NCI-H2196 (cell line): ENCODE data around the gene NAV3.

Experiments
- DNase-seq: peaks from one replicate; lab custom pipeline; 2025; ENCODE audit not compliant: unreplicated experiment; lab: John Stamatoyannopoulos, UW

The NAV3 gene

DNA sequence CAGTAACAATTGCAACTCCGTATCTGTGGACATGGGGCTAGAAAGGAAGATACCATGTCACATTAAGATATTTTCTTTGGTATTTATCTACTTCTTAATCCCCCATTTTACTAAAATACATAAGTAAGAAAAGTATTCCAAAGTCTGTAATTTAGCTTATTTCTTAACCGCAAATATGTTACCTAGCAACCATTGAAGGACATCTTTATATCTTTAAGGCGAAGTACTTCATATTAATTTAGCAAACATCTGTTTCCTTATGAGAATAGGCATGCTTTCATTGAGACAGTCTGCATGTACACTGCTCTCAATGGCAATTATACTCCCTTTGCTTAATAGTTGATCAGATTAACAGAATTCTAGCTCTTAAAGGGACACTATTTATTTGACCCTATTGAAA is 88.8 kb downstream of the NAV3 start:
- DNase-seq, result no peak

DNA sequence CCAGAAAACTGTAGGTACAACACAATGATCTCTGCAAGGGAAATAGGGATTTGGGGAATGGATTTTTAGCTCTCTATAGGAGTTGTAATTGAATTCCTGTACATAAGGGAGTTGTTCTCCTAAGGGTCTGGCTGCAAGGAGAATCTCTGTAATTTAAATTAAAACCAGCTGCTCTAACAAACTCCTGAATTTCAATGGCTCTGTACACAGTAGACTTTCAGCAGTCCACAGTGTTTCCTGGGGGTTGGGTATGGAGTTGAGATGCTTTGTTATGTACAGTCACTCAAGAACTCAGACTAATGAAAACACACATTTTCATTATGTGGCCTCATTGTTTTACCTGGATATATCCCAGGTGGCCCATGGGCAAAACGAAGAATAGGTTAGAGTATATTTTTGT is 93.2 kb downstream of the NAV3 start:
- no peak for DNase-seq

DNA sequence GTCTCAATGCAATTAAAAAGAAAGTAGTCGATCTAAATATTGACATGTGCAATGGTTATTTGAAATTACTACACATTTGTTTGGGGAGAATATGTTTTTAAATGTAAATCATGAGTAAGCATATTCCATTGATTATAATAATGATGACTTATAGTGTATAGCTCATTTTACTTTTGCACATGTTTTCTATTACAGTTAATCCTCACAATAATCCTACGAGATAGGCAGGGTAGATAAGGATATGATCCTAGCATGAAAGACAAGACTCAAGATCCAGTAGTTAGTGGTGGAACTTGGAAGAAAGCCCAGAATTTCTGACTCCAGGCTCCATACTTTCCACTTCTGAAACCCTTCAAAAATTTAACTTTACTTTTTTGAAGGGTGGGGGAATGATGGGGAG is 94.0 kb downstream of the NAV3 start:
- DNase-seq, result no peak

DNA sequence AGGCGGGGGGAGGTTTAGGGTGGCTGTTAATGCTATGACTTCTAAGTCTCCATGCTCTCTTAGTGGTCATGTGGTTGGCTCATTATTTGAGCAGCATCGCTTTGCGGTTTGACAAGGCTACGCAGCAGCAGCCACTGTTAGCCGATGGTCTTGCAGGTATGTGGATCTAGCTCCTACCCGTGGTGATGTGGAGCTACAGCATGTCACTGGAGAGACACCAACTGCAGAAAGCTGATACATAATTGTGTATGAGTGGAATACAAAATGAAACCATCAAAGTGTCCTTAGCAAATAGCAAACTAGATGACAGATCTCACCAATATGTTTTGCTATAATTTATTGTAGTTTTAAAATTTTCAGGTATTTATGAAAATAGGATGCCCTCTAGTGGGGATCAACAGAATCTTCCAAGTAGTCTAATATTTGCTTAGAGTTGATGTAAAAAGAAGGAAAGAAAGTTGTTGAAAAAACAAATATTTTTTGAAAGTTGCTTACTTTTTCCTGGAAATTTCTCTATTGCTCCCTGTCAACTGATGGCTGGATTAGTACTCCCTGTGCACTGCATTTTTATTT is 94.9 kb downstream of the NAV3 start:
- peak; percentile 83 for DNase-seq

DNA sequence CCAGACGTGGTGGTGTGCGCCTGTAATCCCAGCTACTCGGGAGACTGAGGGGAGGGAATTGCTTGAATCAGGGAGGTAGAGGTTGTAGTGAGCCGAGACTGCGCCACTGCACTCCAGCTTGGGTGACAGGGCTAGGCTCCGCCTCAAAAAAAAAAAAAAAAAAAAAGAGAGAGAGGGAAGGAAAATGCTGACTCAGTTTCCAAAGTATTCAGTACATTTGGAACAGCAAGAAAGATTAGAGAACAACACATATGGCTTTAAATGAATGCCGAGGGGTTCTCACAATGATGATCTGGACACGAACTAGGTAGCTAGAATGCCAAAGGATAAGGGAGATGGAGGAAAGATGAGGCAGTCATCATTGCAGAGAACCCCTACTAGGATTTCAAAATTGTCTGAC is 97.4 kb downstream of the NAV3 start:
- DNase-seq, result no peak

DNA sequence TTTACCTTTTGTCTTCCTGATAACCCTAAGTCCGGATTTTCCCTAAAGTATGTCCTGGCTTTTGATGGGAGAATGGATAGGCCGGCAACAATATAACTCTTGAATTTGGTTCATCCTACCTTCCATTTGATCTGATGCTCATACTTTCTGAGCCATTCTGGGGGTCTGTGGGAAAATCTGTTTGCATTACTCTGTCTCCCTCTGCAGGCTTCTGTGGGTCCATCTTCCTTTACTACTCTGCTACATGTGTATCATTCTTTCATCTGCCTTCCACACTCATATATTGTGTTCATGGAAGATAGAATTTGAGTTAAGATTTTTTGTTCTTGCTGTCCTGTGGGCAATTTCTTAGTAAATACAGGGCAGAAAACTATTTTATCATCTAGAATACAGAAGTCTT is 101.5 kb downstream of the NAV3 start:
- DNase-seq, result no peak

DNA sequence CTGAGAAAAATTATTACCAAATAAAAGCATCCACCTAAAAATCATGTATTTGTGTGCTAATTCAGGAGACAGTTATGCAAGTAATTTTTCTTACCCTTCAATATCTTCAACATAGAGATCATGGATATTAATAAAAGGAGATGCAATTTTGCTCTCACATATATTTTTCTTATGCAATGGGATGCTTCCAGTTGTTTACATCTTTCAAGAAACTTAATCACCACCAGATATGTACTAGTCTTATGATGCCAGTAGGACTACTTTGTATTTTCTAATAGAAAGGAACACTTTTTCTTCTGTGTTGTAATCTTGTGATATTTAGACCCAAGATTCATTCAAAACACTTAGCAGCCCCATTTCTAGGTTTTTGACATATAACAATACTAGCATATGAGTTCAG is 107.6 kb downstream of the NAV3 start:
- DNase-seq, result no peak

DNA sequence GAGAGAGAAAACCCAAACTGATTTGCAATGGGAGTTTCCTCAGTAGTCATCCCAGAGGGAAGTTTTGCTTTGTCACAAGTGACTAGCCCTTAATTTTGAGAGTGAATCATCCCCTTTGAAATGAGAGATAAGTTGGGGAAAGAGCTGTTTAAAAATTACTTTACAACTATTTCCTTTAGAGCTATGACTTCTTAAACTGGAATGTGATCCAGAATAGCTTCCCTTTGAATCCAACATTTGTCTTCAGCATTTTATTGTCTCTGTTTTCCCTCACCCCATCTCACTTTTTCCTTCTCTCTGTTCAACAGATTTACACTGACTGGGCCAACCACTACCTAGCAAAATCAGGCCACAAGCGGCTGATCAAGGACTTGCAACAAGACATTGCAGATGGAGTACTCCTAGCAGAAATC is 109.3 kb downstream of the NAV3 start:
- no peak for DNase-seq

DNA sequence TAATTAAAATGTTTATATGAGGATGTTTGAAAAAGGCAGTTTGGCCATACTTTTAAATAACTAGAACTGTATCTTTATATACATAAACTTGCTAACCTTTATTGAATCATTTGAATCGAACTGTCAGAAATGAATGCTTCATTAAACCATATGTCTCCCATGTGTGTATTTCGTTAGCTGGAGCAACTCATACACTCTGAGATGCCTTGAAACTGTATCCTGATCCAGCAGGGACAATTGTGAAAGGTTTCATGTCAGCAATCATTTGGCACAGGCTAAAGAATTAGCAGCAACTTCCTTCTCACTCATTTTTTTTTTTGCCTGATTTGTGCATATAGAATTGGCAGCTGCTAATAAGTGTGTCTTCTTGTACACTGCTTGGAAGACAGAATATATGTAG is 109.9 kb downstream of the NAV3 start:
- DNase-seq, result no peak

DNA sequence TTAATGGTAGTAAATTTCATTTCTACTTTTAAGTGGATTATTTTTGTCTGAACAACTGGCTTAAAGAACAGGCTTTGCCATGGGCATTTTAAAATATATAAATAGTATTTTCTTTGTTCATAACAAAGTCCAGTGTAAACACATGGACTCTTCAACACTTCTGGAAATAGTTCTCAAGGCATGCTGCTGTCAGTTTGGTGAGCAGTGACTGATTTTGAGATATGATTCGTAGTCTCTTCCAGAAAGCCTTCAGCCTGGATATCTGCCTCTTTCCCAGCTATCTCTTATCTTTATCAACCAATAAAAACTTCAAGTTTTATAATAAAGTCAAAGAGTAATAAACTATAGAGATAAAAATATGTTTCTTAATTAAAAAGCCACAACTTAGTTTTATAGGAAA is 110.7 kb downstream of the NAV3 start:
- no peak for DNase-seq

DNA sequence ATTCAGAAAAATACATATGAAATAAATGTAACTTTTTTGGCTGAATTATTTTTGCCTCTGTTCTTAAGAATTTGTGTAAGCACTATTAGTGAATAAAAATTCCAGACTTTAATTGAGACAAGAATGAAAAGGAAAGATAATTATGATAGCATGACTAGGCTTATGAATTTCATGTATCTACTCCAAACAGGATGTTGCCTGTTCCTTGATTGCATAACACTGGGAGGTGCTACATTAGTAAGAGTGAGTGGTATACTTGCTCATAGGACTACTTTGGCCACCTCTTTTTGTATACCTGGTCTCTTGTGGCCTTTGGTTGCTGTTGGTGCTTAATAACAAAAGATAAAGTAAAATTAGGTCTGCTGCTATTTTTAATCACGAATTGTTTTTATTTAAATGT is 112.8 kb downstream of the NAV3 start:
- DNase-seq, result no peak

DNA sequence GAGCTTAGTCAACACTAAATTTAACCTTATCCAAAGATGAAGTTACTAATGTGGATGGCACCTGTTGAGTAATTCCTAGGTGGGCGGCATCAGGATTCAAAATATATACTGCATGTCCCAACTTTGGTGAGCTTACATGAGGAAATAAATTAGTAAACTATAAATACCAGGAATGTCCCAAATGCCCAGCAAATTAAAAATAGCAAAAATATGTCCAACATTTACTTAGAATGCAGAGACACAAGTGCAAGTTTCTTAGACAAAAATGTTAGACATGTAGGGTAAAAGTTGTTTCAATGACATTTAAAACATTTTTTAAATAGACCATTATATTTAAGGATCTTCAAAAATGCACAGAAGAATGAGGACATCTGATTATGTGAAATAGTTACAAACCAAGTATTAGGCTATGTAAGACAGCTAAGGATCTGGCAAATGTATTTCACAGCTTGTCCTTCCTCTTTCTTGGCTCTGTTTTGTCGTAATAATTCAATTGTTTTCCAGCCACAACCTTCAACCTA is 115.9 kb downstream of the NAV3 start:
- DNase-seq, result no peak

DNA sequence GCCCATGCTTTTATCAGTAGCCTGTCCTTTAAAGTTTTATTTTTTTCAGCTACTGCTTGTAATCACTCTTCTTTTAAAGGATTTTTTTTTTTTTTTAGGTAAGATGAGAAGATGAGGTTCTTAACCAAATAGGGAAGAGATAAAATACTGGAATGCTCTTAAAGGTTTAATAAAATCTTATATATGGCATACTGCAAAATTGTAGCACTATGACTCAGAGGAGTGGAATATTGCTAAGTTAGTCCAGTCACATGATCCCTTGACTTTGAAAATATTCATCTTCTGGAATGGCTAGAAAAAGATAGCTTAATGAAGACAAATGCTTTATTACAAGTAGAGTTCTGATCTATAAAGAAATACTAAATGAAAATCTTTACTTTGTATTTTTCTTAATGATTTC is 116.6 kb downstream of the NAV3 start:
- DNase-seq, result no peak

DNA sequence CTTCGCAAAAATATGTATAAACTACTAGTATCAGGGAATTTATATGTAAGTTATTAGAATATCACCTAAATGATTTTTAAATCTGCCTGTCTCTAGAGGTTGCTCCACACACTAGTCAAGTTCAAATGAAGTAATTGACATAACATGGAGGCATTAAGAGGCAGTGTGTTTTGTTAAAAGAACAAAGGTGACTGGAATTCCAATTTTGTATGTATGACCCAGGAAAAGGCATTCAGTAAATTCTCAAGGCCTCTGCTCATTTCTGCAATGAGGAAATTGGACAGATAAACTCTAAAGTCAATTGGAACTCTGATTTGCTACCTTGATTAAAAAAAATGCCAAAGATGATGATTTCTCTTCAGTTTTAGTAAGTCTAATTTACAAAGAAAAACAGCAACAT is 117.1 kb downstream of the NAV3 start:
- no peak for DNase-seq

DNA sequence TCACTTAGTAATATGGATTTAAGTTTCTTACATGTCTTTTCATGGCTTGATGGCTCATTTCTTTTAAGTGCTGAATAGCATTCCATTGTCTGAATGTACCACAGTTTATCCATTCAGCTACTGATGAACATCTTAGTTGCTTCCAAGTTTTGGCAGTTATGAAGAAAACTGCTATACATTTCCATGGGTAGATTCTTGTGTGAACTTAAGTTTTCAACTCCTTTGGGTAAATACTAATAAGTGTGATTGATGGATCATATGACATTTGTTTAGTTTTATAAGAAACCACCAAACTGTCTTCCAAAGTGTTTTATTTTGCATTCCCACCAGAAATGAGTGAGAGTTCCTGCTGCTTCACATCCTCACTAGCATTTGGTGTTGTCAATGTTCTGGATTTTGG is 119.2 kb downstream of the NAV3 start:
- DNase-seq, result no peak

DNA sequence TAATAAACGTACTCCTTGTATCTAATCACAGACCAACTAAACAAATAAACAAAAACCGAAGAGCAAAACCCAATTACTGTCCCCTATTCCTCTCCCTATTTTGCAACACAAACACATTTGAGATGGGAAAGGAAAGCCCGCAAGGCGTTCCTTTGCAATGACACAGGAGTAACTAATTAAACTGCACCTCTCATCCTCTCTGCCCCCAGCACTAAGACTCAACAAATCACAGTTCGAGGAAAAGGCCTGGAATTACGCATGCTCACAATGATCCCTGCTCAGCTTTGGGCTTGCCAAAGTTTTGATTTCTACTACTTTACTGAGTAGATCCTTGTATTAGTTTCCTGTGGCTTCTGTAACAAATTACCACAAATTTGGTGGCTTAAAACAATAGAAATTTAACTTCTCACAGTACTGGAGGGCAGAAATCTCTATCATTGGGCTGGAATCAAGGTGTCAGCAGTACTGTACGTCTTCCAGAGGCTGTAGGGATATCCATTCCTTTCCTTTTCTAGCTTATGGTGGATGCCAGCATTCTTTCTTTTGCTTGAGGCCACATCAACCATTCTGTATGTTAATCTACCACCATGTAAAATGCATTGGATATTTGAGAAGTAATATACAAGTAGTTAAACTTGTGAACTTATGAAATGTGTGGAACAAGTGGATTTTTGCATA is 123.0 kb downstream of the NAV3 start:
- DNase-seq, result no peak

DNA sequence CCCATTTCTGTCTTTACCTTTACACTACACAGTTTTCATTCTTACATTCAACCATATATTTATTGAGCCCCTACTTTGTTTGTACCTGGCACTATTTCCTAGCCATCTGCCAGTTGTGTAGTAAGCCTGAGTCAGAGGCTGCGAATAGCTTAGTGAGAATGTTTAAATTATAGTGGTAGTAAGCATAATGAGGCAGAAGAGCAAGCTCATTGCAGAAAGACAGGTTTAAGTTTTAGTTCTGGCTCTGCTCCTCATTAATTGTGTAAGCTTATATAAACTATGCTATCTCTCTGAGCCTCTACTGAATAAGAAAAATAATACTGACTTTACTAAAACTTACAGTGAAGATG is 123.5 kb downstream of the NAV3 start:
- no peak for DNase-seq

DNA sequence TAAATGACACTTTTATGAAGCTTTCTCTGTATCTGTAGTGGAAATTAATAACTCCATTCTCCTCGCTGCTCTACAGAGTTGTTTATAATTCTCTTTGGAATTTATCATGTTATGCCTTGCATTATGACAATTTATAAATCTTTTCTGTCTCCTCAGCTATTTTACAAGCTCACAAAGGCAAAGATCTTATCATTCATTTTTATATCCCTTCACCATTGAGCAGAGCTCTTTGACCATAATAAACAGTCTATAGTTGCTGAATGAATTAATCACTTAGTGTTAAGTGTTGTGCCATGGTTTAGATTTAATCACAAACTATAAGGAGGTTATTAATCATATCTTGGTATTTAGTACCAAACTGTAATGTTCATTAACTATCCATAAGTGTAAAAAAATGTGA is 126.4 kb downstream of the NAV3 start:
- no peak for DNase-seq

DNA sequence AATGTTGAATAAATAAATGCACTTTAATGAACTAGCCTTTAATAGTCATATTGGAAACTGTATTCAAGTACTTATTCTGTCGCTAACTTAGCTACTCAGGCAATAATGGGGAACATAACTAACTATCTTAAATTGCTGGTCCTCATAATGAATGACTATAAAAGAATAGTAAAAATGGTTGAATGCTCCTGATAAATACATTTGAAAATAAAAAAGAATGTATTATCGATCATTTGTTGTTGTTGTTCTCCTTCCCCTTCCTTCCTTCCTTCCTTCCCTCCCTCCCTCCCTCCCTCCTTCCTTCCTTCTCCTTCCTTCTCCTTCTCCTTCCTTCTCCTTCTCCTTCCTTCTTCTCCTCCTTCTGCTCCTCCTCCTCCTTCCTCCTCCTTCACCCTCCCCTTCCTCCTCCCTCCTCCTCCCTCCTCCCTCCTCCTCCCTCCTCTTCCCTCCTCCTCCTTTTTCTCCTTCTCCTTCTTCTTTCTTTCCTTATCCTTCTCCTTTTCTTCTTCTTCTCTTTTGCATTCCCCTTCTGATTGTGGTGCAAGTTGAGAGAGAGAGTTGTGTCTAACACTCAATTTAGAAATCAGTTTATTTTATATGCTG is 133.0 kb downstream of the NAV3 start:
- DNase-seq, result no peak

DNA sequence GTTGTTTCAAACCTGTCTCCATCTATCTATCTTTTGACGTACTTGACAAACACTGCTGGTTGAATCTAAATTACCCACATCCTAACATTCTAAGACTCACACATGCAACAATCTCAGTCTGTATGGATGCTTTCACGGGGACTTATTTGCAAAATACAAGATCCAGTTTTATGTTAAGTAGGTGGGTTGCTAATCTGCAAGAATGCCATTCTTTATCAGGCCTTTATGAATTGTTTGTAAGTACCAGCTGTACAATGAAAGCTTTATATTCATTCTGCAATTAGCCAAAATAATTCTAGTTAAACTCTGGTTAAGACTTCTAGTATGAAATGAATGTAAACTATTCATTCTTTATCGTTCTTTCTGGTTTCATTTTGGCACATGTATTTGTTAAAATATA is 135.1 kb downstream of the NAV3 start:
- no peak for DNase-seq

DNA sequence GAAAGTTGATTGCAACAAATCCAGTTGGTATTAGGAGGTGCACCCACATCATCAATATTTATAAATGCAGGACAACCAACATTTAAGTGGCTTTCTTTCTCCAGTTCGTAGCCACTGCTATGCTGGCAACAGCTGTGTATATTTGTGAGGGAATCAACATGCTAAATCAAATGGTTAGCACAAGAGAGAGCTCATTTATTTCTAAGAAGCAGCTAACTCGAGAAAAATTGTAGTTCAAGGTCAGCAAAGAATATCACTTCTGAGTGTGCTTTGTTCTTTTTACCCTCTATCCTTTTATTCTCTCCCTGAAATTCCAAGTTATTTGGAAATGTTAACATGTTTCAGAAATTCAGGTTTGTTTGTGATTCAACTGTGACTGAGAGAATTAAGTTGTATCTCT is 137.3 kb downstream of the NAV3 start:
- no peak for DNase-seq

DNA sequence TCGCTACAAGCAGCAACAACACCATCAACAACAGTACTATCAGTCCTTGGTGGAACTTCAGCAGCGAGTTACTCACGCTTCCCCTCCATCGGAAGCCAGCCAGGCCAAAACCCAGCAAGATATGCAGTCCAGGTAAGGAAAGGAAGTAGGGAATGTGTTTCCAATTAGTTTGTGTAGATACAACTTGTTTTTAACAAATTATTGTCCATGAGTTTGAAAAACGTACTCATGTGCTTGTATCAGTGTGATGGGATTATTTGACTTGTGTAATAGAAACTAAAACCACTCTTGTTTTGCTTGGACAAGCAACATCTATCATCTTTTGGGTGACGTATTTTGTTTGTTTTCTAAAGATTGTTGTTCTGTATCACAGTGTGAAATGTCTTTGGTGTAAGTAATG is 137.9 kb downstream of the NAV3 start:
- DNase-seq, result no peak

DNA sequence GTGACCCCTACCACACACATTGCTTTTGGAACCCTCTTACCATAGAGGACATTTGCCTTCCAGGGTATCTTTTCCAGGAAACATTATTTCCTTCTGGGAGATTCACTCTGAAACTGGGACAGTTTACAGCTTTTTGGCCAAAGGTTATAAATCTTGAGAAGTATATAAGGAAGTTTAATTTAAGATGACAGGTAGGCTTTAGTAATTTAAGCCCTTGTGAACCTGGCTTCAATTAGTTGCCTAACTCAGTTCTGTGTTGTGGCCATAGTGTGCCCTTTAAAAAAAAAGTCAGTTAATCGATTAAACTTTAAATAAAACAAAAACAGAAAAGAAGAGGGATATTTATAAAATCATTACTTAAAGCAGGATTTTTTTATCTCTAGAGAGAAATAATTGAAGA is 142.9 kb downstream of the NAV3 start:
- no peak for DNase-seq
